Upper lobe of right lung (tissue), 1 donor: Measurements from ENCODE around the gene CDHR1. TPM values are rescaled to one million over a fixed set of nuclear protein-coding genes. Genes with fewer than 3 reads are reported as not detected.

ENCODE experiments used
- ATAC-seq: fragments of 200-7000 bp; cut with Tn5 transposase; one replicate; pipeline ENCODE4 v1.9.1; 2020; ENCODE audit warnings: mild to moderate bottlenecking, moderate library complexity
- DNase-seq: peaks from one replicate; pipeline ENCODE4 v3.0.0-alpha.2; 2020
- H3K27ac ChIP-seq: fragments of 200-600 bp; one replicate; pipeline ENCODE4 v1.8.0; 2022
- H3K27me3 ChIP-seq: fragments of 200-600 bp; one replicate; pipeline ENCODE4 v1.8.0; 2022; ENCODE audit warnings: mild to moderate bottlenecking
- H3K36me3 ChIP-seq: fragments of 200-600 bp; one replicate; pipeline ENCODE4 v1.8.0; 2022
- H3K4me1 ChIP-seq: fragments of 200-600 bp; one replicate; pipeline ENCODE4 v1.8.0; 2022
- H3K4me3 ChIP-seq: fragments of 200-600 bp; one replicate; pipeline ENCODE4 v1.8.0; 2022; ENCODE audit warnings: mild to moderate bottlenecking
- H3K9me3 ChIP-seq: fragments of 200-600 bp; one replicate; pipeline ENCODE4 v1.8.0; 2022
- CTCF ChIP-seq: fragments of 200-600 bp; IDR thresholded peaks from one replicate; pipeline ENCODE4 v1.8.0; 2022; ENCODE audit warnings: antibody characterized with exemption
- intact Hi-C: fragments of 100-400 bp; cut with DNase I; formaldehyde crosslinking; loops from one replicate; pipeline ENCODE4 v1.11.0; 2022
- total RNA-seq: library from RNA; stranded (reverse); fragmentation: NEBNext Ultra II Directional; extraction: Animal tissue kit (Norgen Biotek cat#: 25700); gene quantifications from one replicate; pipeline ENCODE4 v1.2.1, GENCODE V29; 2021
- donor health status: DM: no; HTN: yes; CAD: no; lungs with severe emphysema.

Gene CDHR1
- total RNA-seq, 1 donor from 2014 or later: 0.35 TPM

- H3K4me1 ChIP-seq: no peaks in the 10 kb centered on the region
- DNase-seq (no peak), ATAC-seq (no peak)
- no peaks in the 10 kb centered on the region for H3K9me3 ChIP-seq
- H3K27ac ChIP-seq: no peak overlapping the region
- intact Hi-C loops: no loop called here
- H3K27me3 ChIP-seq: peaks cover 7% of the 10 kb centered on the region
- TF ChIP-seq CTCF: no peak
- H3K36me3 ChIP-seq: no peaks in the 10 kb centered on the region
- no peak overlapping the region for H3K4me3 ChIP-seq
Measured at GRCh38 chr10:84216834-84217233, 22.5 kb downstream of the CDHR1 start.

DNA sequence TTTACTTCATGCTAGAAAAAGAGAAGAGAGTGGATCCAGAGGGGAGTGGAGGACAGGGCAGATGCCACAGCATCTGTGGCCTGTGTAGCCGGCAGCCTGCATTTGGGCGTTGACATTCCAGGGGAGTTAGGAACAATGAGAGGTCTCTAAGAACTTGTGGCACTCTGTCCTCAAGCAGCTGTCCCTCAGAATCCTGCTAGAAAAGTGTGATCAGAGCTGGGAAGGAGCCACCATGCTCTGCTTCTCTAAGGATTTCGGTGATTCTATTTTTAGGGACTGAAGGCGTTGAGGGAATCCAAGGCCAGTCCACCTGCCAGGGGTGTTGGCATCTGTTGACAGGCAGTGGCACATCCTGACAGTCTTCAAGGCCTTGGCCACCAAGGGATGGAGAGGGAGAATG lies 23.4 kb downstream of the CDHR1 start:
- TF ChIP-seq CTCF: no peak
- Histone ChIP-seq H3K4me1 (no peaks in the 10 kb centered on the region), H3K27me3 (peaks cover 9% of the 10 kb centered on the region), H3K36me3 (no peaks in the 10 kb centered on the region), H3K9me3 (no peaks in the 10 kb centered on the region), H3K27ac (no peak overlapping the region), H3K4me3 (no peak overlapping the region)
- intact Hi-C loops: no loop called here
- DNase-seq: no peak
- no peak for ATAC-seq

DNA sequence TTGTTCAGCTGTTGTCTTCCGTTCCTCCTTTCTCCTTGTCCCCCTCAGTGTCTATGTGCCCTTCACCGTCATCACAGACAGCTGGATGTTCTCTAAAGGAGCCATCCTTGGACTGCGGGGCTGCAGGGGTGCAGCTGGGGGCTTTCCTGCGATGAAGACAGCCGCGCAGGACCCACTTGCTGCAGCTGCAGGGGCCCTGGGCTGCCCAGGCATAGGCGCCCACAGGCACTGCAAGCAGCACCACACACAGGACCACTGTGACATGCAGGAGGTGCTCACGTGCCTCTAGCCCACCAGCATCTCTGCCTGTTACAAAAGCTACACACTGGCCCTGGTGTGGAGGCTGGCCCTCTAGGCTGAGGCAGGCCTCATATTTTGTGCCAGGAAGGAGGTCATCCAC lies 27.6 kb downstream of the CDHR1 start:
- no peak overlapping the region for H3K4me3 ChIP-seq
- peaks cover 17% of the 10 kb centered on the region for H3K27me3 ChIP-seq
- no peak for ATAC-seq
- intact Hi-C loops: no loop called here
- no peaks in the 10 kb centered on the region for H3K4me1 ChIP-seq
- no peaks in the 10 kb centered on the region for H3K36me3 ChIP-seq
- TF ChIP-seq CTCF: no peak
- no peaks in the 10 kb centered on the region for H3K9me3 ChIP-seq
- DNase-seq: no peak
- no peak overlapping the region for H3K27ac ChIP-seq

DNA sequence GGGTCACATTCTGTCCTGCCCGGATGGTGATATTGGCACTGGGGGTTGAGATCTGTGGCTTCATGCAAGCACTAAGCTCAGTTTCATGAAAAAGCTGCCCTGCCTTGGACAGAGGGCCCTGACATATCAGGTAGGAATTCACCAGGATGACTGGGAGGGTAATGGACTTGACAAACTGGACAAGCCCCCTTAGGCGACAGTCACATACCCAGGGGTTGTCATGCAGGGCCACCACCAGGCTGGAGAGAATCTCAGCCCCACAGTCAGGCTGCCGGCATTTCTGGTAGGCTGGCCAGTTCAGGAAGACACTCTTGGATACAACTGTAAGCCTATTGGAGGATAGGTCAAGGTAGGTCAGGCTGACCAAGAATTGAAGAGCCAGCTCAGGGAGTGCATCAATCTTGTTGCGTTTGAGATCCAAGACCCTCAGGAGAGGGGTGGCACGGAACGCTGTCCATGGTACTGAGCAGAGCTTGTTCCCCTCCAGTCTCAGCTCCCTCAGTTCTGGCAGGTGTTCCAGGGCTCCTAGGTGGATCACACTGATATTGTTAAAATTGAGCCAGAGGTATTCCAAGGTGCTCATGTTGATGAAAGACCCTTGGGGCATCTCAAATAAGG lies 30.2 kb downstream of the CDHR1 start:
- peaks cover 17% of the 10 kb centered on the region for H3K27me3 ChIP-seq
- H3K4me3 ChIP-seq: no peak overlapping the region
- ATAC-seq (no peak), DNase-seq (no peak)
- H3K36me3 ChIP-seq: no peaks in the 10 kb centered on the region
- TF ChIP-seq CTCF: no peak
- no peaks in the 10 kb centered on the region for H3K4me1 ChIP-seq
- no peaks in the 10 kb centered on the region for H3K9me3 ChIP-seq
- no peak overlapping the region for H3K27ac ChIP-seq
- intact Hi-C loops: no loop called here

- no peaks in the 10 kb centered on the region for H3K9me3 ChIP-seq
- no peak within 1 kb of the TSS for H3K27ac ChIP-seq
- TF ChIP-seq CTCF: no peak
- H3K4me1 ChIP-seq: no peaks in the 10 kb centered on the region
- ATAC-seq (no peak), DNase-seq (no peak)
- H3K36me3 ChIP-seq: no peaks in the 10 kb centered on the region
- peaks cover 17% of the 10 kb centered on the region for H3K27me3 ChIP-seq
- intact Hi-C loops: no loop called here
- no peak within 1 kb of the TSS for H3K4me3 ChIP-seq
Measured at GRCh38 chr10:84225427-84226173, 31.3 kb downstream of the CDHR1 start, which contains the start of gene LRIT2. Gene LRIT2 (minus strand): TSS chr10:84225544. CDS start chr10:84225520, 24 bp downstream.
